HEK293 (cell line): ENCODE measurements around the gene SRSF2.

Source experiments
- CTCF ChIA-PET: fragments of 350-600 bp; formaldehyde crosslinking; extraction: SDS; loops from one replicate; lab custom pipeline; 2021; ENCODE audit warnings: antibody characterized with exemption; lab: Yijun Ruan, JAX
- POLR2A ChIA-PET: fragments of 300-600 bp; formaldehyde crosslinking; extraction: SDS; loops from one replicate; lab custom pipeline; 2020; ENCODE audit warnings: antibody characterized with exemption, inconsistent platforms; lab: Yijun Ruan, JAX
- H3K27ac ChIP-seq: fragments of 200-500 bp; sonication (Bioruptor generic); 2 replicates; pipeline ENCODE4 v1.5.1; 2014; ENCODE audit warnings: low read depth, low read length, control low read depth, inconsistent platforms; ENCODE audit errors: extremely low read depth
- H3K36me3 ChIP-seq, 2 experiments: fragments of 200-500 bp in 1 of 2; sonication (Bioruptor generic) in 1 of 2; 1 replicate in 1 of 2; 2 replicates in 1 of 2; pipeline ENCODE4 v1.5.1; 2014 to 2017; ENCODE audit warnings: inconsistent platforms in 2 of 2, low read length in 2 of 2; ENCODE audit not compliant: control insufficient read depth in 2 of 2, insufficient read depth in 1 of 2
- H3K4me1 ChIP-seq: fragments of 200-500 bp; sonication (Bioruptor generic); 2 replicates; pipeline ENCODE4 v1.5.1; 2014; ENCODE audit warnings: mild to moderate bottlenecking, low read length, inconsistent platforms; ENCODE audit not compliant: control insufficient read depth, insufficient read depth
- H3K4me3 ChIP-seq: 2 replicates; pipeline ENCODE4 v1.5.1; 2011; ENCODE audit warnings: low read depth, mild to moderate bottlenecking, control low read depth, low read length, moderate library complexity
- H3K9me3 ChIP-seq: fragments of 200-500 bp; sonication (Bioruptor generic); 2 replicates; pipeline ENCODE4 v1.5.1; 2014; ENCODE audit warnings: low read depth, low read length, inconsistent platforms; ENCODE audit not compliant: control insufficient read depth, insufficient read depth
- GFI1B ChIP-seq: fragments of 450-650 bp; formaldehyde crosslinking; IDR thresholded peaks from 2 replicates; pipeline ENCODE4 v1.5.1; 2016; ENCODE audit warnings: missing biosample characterization, missing genetic modification characterization
- GLIS1 ChIP-seq: fragments of 450-650 bp; formaldehyde crosslinking; IDR thresholded peaks from 2 replicates; pipeline ENCODE4 v1.5.1; 2016; ENCODE audit warnings: missing biosample characterization, missing genetic modification characterization
- IKZF3 ChIP-seq: fragments of 450-650 bp; IDR thresholded peaks from 2 replicates; pipeline ENCODE4 v1.5.0; 2018; ENCODE audit warnings: missing biosample characterization, mild to moderate bottlenecking, missing genetic modification characterization, moderate library complexity
- KLF10 ChIP-seq: fragments of 450-650 bp; IDR thresholded peaks from 2 replicates; pipeline ENCODE4 v1.5.1; 2018; ENCODE audit warnings: missing biosample characterization, mild to moderate bottlenecking, missing genetic modification characterization
- KLF7 ChIP-seq: fragments of 450-650 bp; formaldehyde crosslinking; IDR thresholded peaks from 2 replicates; pipeline ENCODE4 v1.5.1; 2016; ENCODE audit warnings: missing biosample characterization, missing genetic modification characterization, borderline replicate concordance
- SCRT1 ChIP-seq: fragments of 450-650 bp; formaldehyde crosslinking; IDR thresholded peaks from 2 replicates; pipeline ENCODE4 v1.5.1; 2016; ENCODE audit warnings: missing biosample characterization, missing genetic modification characterization, borderline replicate concordance
- SCRT2 ChIP-seq: fragments of 450-650 bp; formaldehyde crosslinking; IDR thresholded peaks from 2 replicates; pipeline ENCODE4 v1.5.1; 2016; ENCODE audit warnings: missing biosample characterization, missing genetic modification characterization
- SP7 ChIP-seq: fragments of 450-650 bp; formaldehyde crosslinking; IDR thresholded peaks from 2 replicates; pipeline ENCODE4 v1.5.1; 2016; ENCODE audit warnings: missing biosample characterization, missing genetic modification characterization
- TCF7L2 ChIP-seq: IDR thresholded peaks from 2 replicates; pipeline ENCODE4 v1.6.1; 2011; ENCODE audit warnings: low read depth, mild to moderate bottlenecking, inconsistent platforms, low read length, moderate library complexity, borderline replicate concordance
- YY1 ChIP-seq: fragments of 450-650 bp; formaldehyde crosslinking; IDR thresholded peaks from 2 replicates; pipeline ENCODE4 v1.5.1; 2018; ENCODE audit warnings: missing biosample characterization, missing genetic modification characterization
- ZBTB1 ChIP-seq: fragments of 450-650 bp; formaldehyde crosslinking; IDR thresholded peaks from 2 replicates; pipeline ENCODE4 v1.5.1; 2016; ENCODE audit warnings: missing biosample characterization, missing genetic modification characterization
- ZBTB17 ChIP-seq: fragments of 450-650 bp; formaldehyde crosslinking; IDR thresholded peaks from 2 replicates; pipeline ENCODE4 v1.5.1; 2016; ENCODE audit warnings: missing biosample characterization, missing genetic modification characterization
- ZBTB20 ChIP-seq: fragments of 450-650 bp; formaldehyde crosslinking; IDR thresholded peaks from 2 replicates; pipeline ENCODE4 v1.5.1; 2016; ENCODE audit warnings: missing biosample characterization, missing genetic modification characterization
- ZBTB44 ChIP-seq: fragments of 450-650 bp; IDR thresholded peaks from 2 replicates; pipeline ENCODE4 v1.5.1; 2018; ENCODE audit warnings: missing biosample characterization, mild to moderate bottlenecking, missing genetic modification characterization
- ZFP37 ChIP-seq: fragments of 450-650 bp; formaldehyde crosslinking; IDR thresholded peaks from 2 replicates; pipeline ENCODE4 v1.5.1; 2016; ENCODE audit warnings: missing biosample characterization, missing genetic modification characterization
- ZNF10 ChIP-seq: fragments of 450-650 bp; formaldehyde crosslinking; IDR thresholded peaks from 2 replicates; pipeline ENCODE4 v1.5.1; 2017; ENCODE audit warnings: missing biosample characterization, missing genetic modification characterization
- ZNF155 ChIP-seq: fragments of 450-650 bp; formaldehyde crosslinking; IDR thresholded peaks from 2 replicates; pipeline ENCODE4 v1.5.1; 2016; ENCODE audit warnings: missing biosample characterization, missing genetic modification characterization
- ZNF174 ChIP-seq: fragments of 450-650 bp; formaldehyde crosslinking; IDR thresholded peaks from 2 replicates; pipeline ENCODE4 v1.5.0; 2017; ENCODE audit warnings: missing biosample characterization, mild to moderate bottlenecking, missing genetic modification characterization
- ZNF221 ChIP-seq: fragments of 450-650 bp; formaldehyde crosslinking; IDR thresholded peaks from 2 replicates; pipeline ENCODE4 v1.5.1; 2017; ENCODE audit warnings: missing biosample characterization, missing genetic modification characterization, borderline replicate concordance
- ZNF324 ChIP-seq: fragments of 450-650 bp; formaldehyde crosslinking; IDR thresholded peaks from 2 replicates; pipeline ENCODE4 v1.5.1; 2016; ENCODE audit warnings: missing biosample characterization, missing genetic modification characterization
- ZNF366 ChIP-seq: fragments of 450-650 bp; formaldehyde crosslinking; conservative IDR thresholded peaks from 2 replicates; pipeline ENCODE4 v1.5.1; 2016; ENCODE audit warnings: missing biosample characterization, missing genetic modification characterization
- ZNF37A ChIP-seq: fragments of 450-650 bp; IDR thresholded peaks from 2 replicates; pipeline ENCODE4 v1.5.1; 2018; ENCODE audit warnings: missing biosample characterization, missing genetic modification characterization
- ZNF394 ChIP-seq: fragments of 450-650 bp; formaldehyde crosslinking; IDR thresholded peaks from 2 replicates; pipeline ENCODE4 v1.5.1; 2016; ENCODE audit warnings: missing biosample characterization, missing genetic modification characterization, mild to moderate bottlenecking, moderate library complexity, borderline replicate concordance
- ZNF510 ChIP-seq: fragments of 450-650 bp; formaldehyde crosslinking; IDR thresholded peaks from 2 replicates; pipeline ENCODE4 v1.5.1; 2018; ENCODE audit warnings: mild to moderate bottlenecking, missing genetic modification characterization, missing biosample characterization; ENCODE audit not compliant: insufficient replicate concordance
- ZNF514 ChIP-seq: fragments of 450-650 bp; formaldehyde crosslinking; IDR thresholded peaks from 2 replicates; pipeline ENCODE4 v1.5.1; 2016; ENCODE audit warnings: missing biosample characterization, missing genetic modification characterization
- ZNF558 ChIP-seq: fragments of 450-650 bp; formaldehyde crosslinking; IDR thresholded peaks from 2 replicates; pipeline ENCODE4 v1.5.1; 2016; ENCODE audit warnings: missing biosample characterization, missing genetic modification characterization
- ZNF560 ChIP-seq: fragments of 450-650 bp; formaldehyde crosslinking; IDR thresholded peaks from 2 replicates; pipeline ENCODE4 v1.5.1; 2017; ENCODE audit warnings: missing biosample characterization, missing genetic modification characterization, borderline replicate concordance
- ZNF561 ChIP-seq: fragments of 450-650 bp; IDR thresholded peaks from 2 replicates; pipeline ENCODE4 v1.5.1; 2018; ENCODE audit warnings: missing biosample characterization, missing genetic modification characterization, borderline replicate concordance
- ZNF600 ChIP-seq: fragments of 450-650 bp; formaldehyde crosslinking; IDR thresholded peaks from 2 replicates; pipeline ENCODE4 v1.5.1; 2016; ENCODE audit warnings: missing biosample characterization, missing genetic modification characterization
- ZNF626 ChIP-seq: fragments of 450-650 bp; sonication (Bioruptor Pico); formaldehyde crosslinking; IDR thresholded peaks from 2 replicates; pipeline ENCODE4 v1.5.1; 2018; ENCODE audit warnings: missing biosample characterization, missing genetic modification characterization, inconsistent platforms
- ZNF658 ChIP-seq: fragments of 450-650 bp; formaldehyde crosslinking; IDR thresholded peaks from 2 replicates; pipeline ENCODE4; 2016; ENCODE audit warnings: missing biosample characterization, missing genetic modification characterization
- TF ChIP-seq, protein P1 (sequence below): fragments of 450-650 bp; formaldehyde crosslinking; IDR thresholded peaks from 2 replicates; pipeline ENCODE4 v1.5.1; 2016; ENCODE audit warnings: missing biosample characterization, missing genetic modification characterization
- TF ChIP-seq, protein P2 (sequence below): fragments of 450-650 bp; formaldehyde crosslinking; IDR thresholded peaks from 2 replicates; pipeline ENCODE4 v1.5.1; 2017; ENCODE audit warnings: missing biosample characterization, mild to moderate bottlenecking, missing genetic modification characterization, moderate library complexity
- TF ChIP-seq, protein P3 (sequence below): fragments of 450-650 bp; formaldehyde crosslinking; IDR thresholded peaks from 2 replicates; pipeline ENCODE4 v1.5.1; 2017; ENCODE audit warnings: missing biosample characterization, missing genetic modification characterization

Gene SRSF2

DNA sequence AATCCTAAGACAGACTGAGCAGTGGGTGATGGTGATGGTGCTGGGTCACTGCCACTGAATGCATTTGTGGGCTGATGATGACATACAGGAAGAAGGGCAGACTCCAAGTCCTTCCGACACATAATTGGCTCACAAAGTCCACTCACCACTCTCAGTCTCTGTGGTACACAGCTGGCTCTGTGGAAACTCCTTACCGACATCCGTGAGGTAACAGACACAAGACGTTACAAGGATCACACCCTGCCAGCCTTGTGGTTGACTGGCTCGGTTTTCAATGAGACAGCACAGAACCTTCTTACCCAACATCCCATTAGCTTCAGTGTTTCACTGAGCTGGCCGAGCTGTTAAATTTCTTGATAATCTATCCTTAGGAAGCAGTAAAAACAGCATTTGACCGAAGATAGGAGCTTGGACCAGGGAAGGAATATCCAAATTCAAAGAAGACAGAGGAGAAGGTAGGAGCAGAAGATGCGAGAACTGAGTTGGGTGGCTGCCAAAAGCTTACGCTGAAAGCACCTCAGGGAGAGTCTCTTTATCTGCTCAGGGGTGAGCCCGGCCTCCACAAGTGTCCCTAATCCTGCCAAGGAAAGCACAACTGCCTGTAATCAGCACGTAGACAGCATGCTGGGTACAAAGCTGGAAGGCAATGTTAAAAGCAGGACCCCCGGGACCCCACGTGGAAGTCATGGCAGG, 20.8 kb downstream of the SRSF2 start:
- POLR2A ChIA-PET, result interaction anchor here (0.5 to 3.1 kb wide), 14 partner anchors 8 to 1720 kb away, joined by 3 to 22 read pairs (median 4); partner anchors contain the start of genes JMJD6, METTL23 and MFSD11
- Histone ChIP-seq H3K4me1 (peaks cover 32% of the 10 kb centered on the region), H3K36me3 (peaks cover 42 to 81% of the 10 kb centered on the region in 2 experiments), H3K4me3 (no peak overlapping the region), H3K27ac (peak overlapping the region; percentile 70), H3K9me3 (no peaks in the 10 kb centered on the region)
- CTCF ChIA-PET, result interaction anchor here (0.5 to 9.8 kb wide), 14 partner anchors 10 to 1261 kb away, joined by 3 to 175 read pairs (median 6); partner anchors contain the start of genes JMJD6 and METTL23
- TF ChIP-seq ZNF37A (tag by site-specific recombination) (no peak), ZBTB44 (tag by site-specific recombination) (no peak), ZNF174 (tag by site-specific recombination) (no peak), ZNF366 (tag by site-specific recombination) (0 out of 2 replicates have a peak, but pooled peaks have one; percentile 60), SP7 (peak; percentile 50; the same call in 1 of the 2 replicates), SCRT2 (tag by site-specific recombination) (peak; percentile 97), ZNF510 (tag by site-specific recombination) (no peak), TCF7L2 (no peak), ZFP37 (tag by site-specific recombination) (no peak), ZNF658 (tag by site-specific recombination) (no peak), KLF7 (tag by site-specific recombination) (no peak), ZNF10 (peak; percentile 91), ZNF221 (tag by site-specific recombination) (no peak), IKZF3 (peak; percentile 89; the same call in 1 of the 2 replicates), ZNF600 (tag by site-specific recombination) (peak; percentile 98), ZNF514 (tag by site-specific recombination) (no peak), GFI1B (tag by site-specific recombination) (no peak), KLF10 (tag by site-specific recombination) (peak; percentile 57), ZNF155 (tag by site-specific recombination) (no peak), SCRT1 (tag by site-specific recombination) (peak; percentile 88), ZBTB17 (peak; percentile 98), ZNF558 (tag by site-specific recombination) (no peak), YY1 (tag by site-specific recombination) (no peak), ZBTB1 (tag by site-specific recombination) (no peak), ZNF626 (tag by site-specific recombination) (no peak), ZNF324 (tag by site-specific recombination) (no peak), ZNF561 (tag by site-specific recombination) (peak; percentile 44; the same call in 1 of the 2 replicates), ZBTB20 (tag by site-specific recombination) (peak; percentile 87), ZNF560 (tag by site-specific recombination) (no peak), ZNF394 (tag by site-specific recombination) (no peak; the same call in 1 of the 2 replicates), GLIS1 (tag by site-specific recombination) (peak; percentile 78)
- TF ChIP-seq, protein P1, sequence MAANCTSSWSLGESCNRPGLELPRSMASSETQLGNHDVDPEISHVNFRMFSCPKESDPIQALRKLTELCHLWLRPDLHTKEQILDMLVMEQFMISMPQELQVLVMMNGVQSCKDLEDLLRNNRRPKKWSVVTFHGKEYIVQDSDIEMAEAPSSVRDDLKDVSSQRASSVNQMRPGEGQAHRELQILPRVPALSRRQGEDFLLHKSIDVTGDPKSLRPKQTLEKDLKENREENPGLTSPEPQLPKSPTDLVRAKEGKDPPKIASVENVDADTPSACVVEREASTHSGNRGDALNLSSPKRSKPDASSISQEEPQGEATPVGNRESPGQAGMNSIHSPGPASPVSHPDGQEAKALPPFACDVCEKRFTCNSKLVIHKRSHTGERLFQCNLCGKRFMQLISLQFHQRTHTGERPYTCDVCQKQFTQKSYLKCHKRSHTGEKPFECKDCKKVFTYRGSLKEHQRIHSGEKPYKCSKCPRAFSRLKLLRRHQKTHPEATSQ (tag by site-specific recombination), result no peak
- TF ChIP-seq, protein P2, sequence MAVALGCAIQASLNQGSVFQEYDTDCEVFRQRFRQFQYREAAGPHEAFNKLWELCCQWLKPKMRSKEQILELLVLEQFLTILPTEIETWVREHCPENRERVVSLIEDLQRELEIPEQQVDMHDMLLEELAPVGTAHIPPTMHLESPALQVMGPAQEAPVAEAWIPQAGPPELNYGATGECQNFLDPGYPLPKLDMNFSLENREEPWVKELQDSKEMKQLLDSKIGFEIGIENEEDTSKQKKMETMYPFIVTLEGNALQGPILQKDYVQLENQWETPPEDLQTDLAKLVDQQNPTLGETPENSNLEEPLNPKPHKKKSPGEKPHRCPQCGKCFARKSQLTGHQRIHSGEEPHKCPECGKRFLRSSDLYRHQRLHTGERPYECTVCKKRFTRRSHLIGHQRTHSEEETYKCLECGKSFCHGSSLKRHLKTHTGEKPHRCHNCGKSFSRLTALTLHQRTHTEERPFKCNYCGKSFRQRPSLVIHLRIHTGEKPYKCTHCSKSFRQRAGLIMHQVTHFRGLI, result no peak
- TF ChIP-seq, protein P3, sequence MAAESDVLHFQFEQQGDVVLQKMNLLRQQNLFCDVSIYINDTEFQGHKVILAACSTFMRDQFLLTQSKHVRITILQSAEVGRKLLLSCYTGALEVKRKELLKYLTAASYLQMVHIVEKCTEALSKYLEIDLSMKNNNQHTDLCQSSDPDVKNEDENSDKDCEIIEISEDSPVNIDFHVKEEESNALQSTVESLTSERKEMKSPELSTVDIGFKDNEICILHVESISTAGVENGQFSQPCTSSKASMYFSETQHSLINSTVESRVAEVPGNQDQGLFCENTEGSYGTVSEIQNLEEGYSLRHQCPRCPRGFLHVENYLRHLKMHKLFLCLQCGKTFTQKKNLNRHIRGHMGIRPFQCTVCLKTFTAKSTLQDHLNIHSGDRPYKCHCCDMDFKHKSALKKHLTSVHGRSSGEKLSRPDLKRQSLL (tag by site-specific recombination), result 0 out of 2 replicates have a peak, but pooled peaks have one; percentile 28
